Uterus (tissue), 2 donors: ENCODE data around the gene KIF15.

Source experiments
- CTCF ChIP-seq, 4 experiments: fragments of 200-600 bp in 2 of 4; fragments of 450-650 bp in 2 of 4; sonication (generic) in 2 of 4; IDR thresholded peaks; one replicate each; pipeline ENCODE4 v1.5.1; 2016 to 2019; ENCODE audit warnings: antibody characterized with exemption in 4 of 4, mild to moderate bottlenecking in 2 of 4, moderate library complexity in 1 of 4
- POLR2A ChIP-seq, 2 donors: fragments of 450-650 bp; IDR thresholded peaks; one replicate each; pipeline ENCODE4 v1.6.1; 2016; ENCODE audit warnings: antibody characterized with exemption in 2 of 2, mild to moderate bottlenecking in 1 of 2, moderate library complexity in 1 of 2

DNA sequence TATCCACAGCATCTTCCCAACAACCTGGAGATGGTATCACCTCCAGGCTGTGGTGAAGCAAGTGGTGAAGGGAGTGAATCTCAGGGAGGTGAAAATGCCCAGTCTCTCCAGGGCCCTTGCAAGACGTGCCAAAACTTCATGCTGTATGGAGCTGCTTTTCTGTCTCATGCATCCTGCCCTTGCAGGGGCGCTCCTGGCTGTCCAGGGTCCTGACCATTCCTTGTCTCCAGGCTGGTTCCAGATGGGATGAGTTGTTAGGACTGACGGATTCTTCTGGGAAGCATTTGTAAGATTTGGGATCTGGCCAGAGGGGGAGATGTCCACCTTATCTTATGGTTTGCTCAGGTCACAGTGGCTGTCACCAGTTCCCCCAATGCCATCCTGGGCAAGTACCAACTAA is 128.7 kb downstream of the KIF15 start:
- TF ChIP-seq POLR2A (IDR thresholded peaks at IDR 0.05) (no peak), CTCF (IDR thresholded peaks at IDR 0.05) (no peak)
